DOHH2 (cell line): ENCODE data around the gene LAPTM5.

Experiments
- H3F3A ChIP-seq: fragments of 200-600 bp; sonication (generic), shearing (Covaris generic); 2 replicates; pipeline ENCODE4 v1.6.0; 2016; ENCODE audit warnings: antibody characterized with exemption, mild to moderate bottlenecking; ENCODE audit not compliant: control insufficient read depth, insufficient read depth
- H3K27ac ChIP-seq: fragments of 200-600 bp; sonication (generic); 2 replicates; pipeline ENCODE4 v1.5.1; 2014; ENCODE audit warnings: low read depth, mild to moderate bottlenecking, low read length, moderate library complexity
- H3K27me3 ChIP-seq: fragments of 200-600 bp; sonication (generic); 2 replicates; pipeline ENCODE4 v1.6.1; 2014; ENCODE audit warnings: mild to moderate bottlenecking, low read length, mixed read lengths; ENCODE audit not compliant: control insufficient read depth
- H3K36me3 ChIP-seq: fragments of 200-600 bp; sonication (generic); 2 replicates; pipeline ENCODE4 v1.6.1; 2014; ENCODE audit warnings: mild to moderate bottlenecking, low read length, moderate library complexity, mixed read lengths; ENCODE audit not compliant: control insufficient read depth
- H3K4me1 ChIP-seq: fragments of 200-600 bp; sonication (generic); 2 replicates; pipeline ENCODE4 v1.6.1; 2014; ENCODE audit warnings: mild to moderate bottlenecking, low read length, mixed read lengths; ENCODE audit not compliant: control insufficient read depth
- H3K4me2 ChIP-seq: fragments of 200-600 bp; sonication (generic); 2 replicates; pipeline ENCODE4 v1.6.0; 2014; ENCODE audit warnings: mild to moderate bottlenecking, low read length, moderate library complexity
- H3K4me3 ChIP-seq: fragments of 200-600 bp; sonication (generic); 2 replicates; pipeline ENCODE4 v1.5.1; 2014; ENCODE audit warnings: mild to moderate bottlenecking, low read length, mixed read lengths
- H3K79me2 ChIP-seq: fragments of 200-600 bp; sonication (generic); 2 replicates; pipeline ENCODE4 v1.6.1; 2014; ENCODE audit warnings: mild to moderate bottlenecking, low read length, mixed read lengths; ENCODE audit not compliant: control insufficient read depth
- H3K9me2 ChIP-seq: fragments of 200-600 bp; sonication (generic); replicated peaks from 2 replicates; pipeline ENCODE4 v1.6.1; 2014; ENCODE audit warnings: mild to moderate bottlenecking, low read length, mixed read lengths; ENCODE audit not compliant: control insufficient read depth
- H3K9me3 ChIP-seq: fragments of 200-600 bp; sonication (generic); 2 replicates; pipeline ENCODE4 v1.6.1; 2014; ENCODE audit warnings: antibody characterized with exemption, low read length, mixed read lengths; ENCODE audit not compliant: control insufficient read depth, insufficient read depth
- H4K20me1 ChIP-seq: fragments of 200-600 bp; sonication (generic); 2 replicates; pipeline ENCODE4 v1.6.0; 2014; ENCODE audit warnings: low read depth, mild to moderate bottlenecking, antibody characterized with exemption, low read length, moderate library complexity; ENCODE audit not compliant: control insufficient read depth, insufficient read depth
- EZH2phosphoT487 ChIP-seq: fragments of 200-600 bp; sonication (generic); IDR thresholded peaks from 2 replicates; pipeline ENCODE4 v1.6.1; 2017; ENCODE audit warnings: borderline replicate concordance, mild to moderate bottlenecking, antibody characterized with exemption, low read length, moderate library complexity, mixed read lengths
- TF ChIP-seq, protein P1 (sequence below): fragments of 200-600 bp; sonication (generic); IDR thresholded peaks from one replicate; pipeline ENCODE4 v1.5.1; 2014; ENCODE audit warnings: antibody characterized with exemption, mild to moderate bottlenecking, low read depth, low read length; ENCODE audit not compliant: poor library complexity, severe bottlenecking

The LAPTM5 gene

GRCh38 chr1:30778154-30778978, 20.8 kb upstream of the LAPTM5 start:
- H3K27me3 ChIP-seq: peaks cover 7% of the 10 kb centered on the region; the same call in 1 of the 2 replicates
- H3K27ac ChIP-seq: no peak overlapping the region
- peaks cover 65% of the 10 kb centered on the region for H3K4me1 ChIP-seq
- H3K9me2 ChIP-seq: no peaks in the 10 kb centered on the region
- no peaks in the 10 kb centered on the region for H3K36me3 ChIP-seq
- TF ChIP-seq, protein P1, sequence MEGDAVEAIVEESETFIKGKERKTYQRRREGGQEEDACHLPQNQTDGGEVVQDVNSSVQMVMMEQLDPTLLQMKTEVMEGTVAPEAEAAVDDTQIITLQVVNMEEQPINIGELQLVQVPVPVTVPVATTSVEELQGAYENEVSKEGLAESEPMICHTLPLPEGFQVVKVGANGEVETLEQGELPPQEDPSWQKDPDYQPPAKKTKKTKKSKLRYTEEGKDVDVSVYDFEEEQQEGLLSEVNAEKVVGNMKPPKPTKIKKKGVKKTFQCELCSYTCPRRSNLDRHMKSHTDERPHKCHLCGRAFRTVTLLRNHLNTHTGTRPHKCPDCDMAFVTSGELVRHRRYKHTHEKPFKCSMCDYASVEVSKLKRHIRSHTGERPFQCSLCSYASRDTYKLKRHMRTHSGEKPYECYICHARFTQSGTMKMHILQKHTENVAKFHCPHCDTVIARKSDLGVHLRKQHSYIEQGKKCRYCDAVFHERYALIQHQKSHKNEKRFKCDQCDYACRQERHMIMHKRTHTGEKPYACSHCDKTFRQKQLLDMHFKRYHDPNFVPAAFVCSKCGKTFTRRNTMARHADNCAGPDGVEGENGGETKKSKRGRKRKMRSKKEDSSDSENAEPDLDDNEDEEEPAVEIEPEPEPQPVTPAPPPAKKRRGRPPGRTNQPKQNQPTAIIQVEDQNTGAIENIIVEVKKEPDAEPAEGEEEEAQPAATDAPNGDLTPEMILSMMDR: no peak
- TF ChIP-seq EZH2phosphoT487: no peak
- no peak overlapping the region for H3K4me3 ChIP-seq
- no peaks in the 10 kb centered on the region for H3K9me3 ChIP-seq
- no peaks in the 10 kb centered on the region for H3F3A ChIP-seq
- no peaks in the 10 kb centered on the region for H3K79me2 ChIP-seq
- no peak overlapping the region for H3K4me2 ChIP-seq
- H4K20me1 ChIP-seq: no peaks in the 10 kb centered on the region

GRCh38 chr1:30777904-30778153, 20.3 kb upstream of the LAPTM5 start:
- Histone ChIP-seq H4K20me1 (no peaks in the 10 kb centered on the region), H3K36me3 (no peaks in the 10 kb centered on the region), H3K4me1 (peaks cover 60% of the 10 kb centered on the region), H3K27ac (no peak overlapping the region), H3K79me2 (no peaks in the 10 kb centered on the region), H3K4me3 (no peak overlapping the region), H3F3A (no peaks in the 10 kb centered on the region), H3K9me2 (no peaks in the 10 kb centered on the region), H3K4me2 (no peak overlapping the region), H3K9me3 (no peaks in the 10 kb centered on the region), H3K27me3 (peaks cover 7% of the 10 kb centered on the region; the same call in 1 of the 2 replicates)
- no peak for TF ChIP-seq EZH2phosphoT487
- TF ChIP-seq, protein P1: no peak

- Histone ChIP-seq H3K27ac (no peak overlapping the region), H3K4me1 (peaks cover 55% of the 10 kb centered on the region), H3K9me2 (no peaks in the 10 kb centered on the region), H3K36me3 (no peaks in the 10 kb centered on the region), H3F3A (no peaks in the 10 kb centered on the region), H3K79me2 (no peaks in the 10 kb centered on the region), H4K20me1 (no peaks in the 10 kb centered on the region), H3K27me3 (peaks cover 7% of the 10 kb centered on the region; the same call in 1 of the 2 replicates), H3K4me2 (no peak overlapping the region), H3K9me3 (no peaks in the 10 kb centered on the region), H3K4me3 (no peak overlapping the region)
- TF ChIP-seq EZH2phosphoT487: no peak
Measured at GRCh38 chr1:30777060-30777903, 19.7 kb upstream of the LAPTM5 start.
